Subcutaneous adipose tissue (tissue), 4 donors: ENCODE results near the gene CFAP97D2. TPM values are rescaled to one million over a fixed set of nuclear protein-coding genes. Genes with fewer than 3 reads are reported as not detected.

ENCODE experiments used
- CTCF ChIP-seq: fragments of 450-650 bp; IDR thresholded peaks from one replicate; pipeline ENCODE4 v1.5.1; 2016; ENCODE audit warnings: low read depth, mild to moderate bottlenecking, control low read depth, antibody characterized with exemption, moderate library complexity
- small RNA-seq: library from RNA; depleted of rRNA; stranded (forward); fragments of <200 nt; gene quantifications from one replicate; pipeline ENCODE3, GENCODE V24; 2016
- total RNA-seq, 4 donors: library from RNA; depleted of rRNA; stranded (reverse); fragments of >200 nt; gene quantifications; one replicate each; pipeline ENCODE4 v1.1.0, GENCODE V29; 2016

Gene CFAP97D2
- total RNA-seq, 4 donors from 2014 or later = not detected

- TF ChIP-seq CTCF = no peak
These were observed 82.4 kb downstream of the CFAP97D2 start for GRCh38 chr13:114261328-114261965.

- no peak for TF ChIP-seq CTCF
These were observed 84.5 kb downstream of the CFAP97D2 start for GRCh38 chr13:114263578-114263977.

- TF ChIP-seq CTCF = no peak
These were observed 86.0 kb downstream of the CFAP97D2 start for GRCh38 chr13:114264886-114265611.

GRCh38 chr13:114266241-114266640, 87.2 kb downstream of the CFAP97D2 start:
- no peak for TF ChIP-seq CTCF

- TF ChIP-seq CTCF = no peak
These were observed 89.6 kb downstream of the CFAP97D2 start for GRCh38 chr13:114268344-114269280.

GRCh38 chr13:114269281-114269770, 90.3 kb downstream of the CFAP97D2 start:
- no peak for TF ChIP-seq CTCF

Small RNA genes lying within 50 kb of the gene (small RNA-seq; reads per million reads assigned to genes)
- gene MIR548AR = not detected

Other genes with a start within 250 kb of the CFAP97D2 start
- under 1 TPM in 3 of 4 donors, not detected in 1; 0.17 to 0.94 (median 0.44) TPM for gene C13orf46, start 205.2 kb upstream of the CFAP97D2 start, total RNA-seq
- gene RASA3, start 46.6 kb upstream of the CFAP97D2 start, total RNA-seq = 10 to 100 TPM; 36.9 to 70.1 (median 46.3) TPM
- gene CDC16, start 55.6 kb downstream of the CFAP97D2 start, total RNA-seq = 10 to 100 TPM; 69.6 to 95.5 (median 91.6) TPM
- 10 to 100 TPM; 35.4 to 74.4 (median 46.2) TPM for gene UPF3A, start 102.3 kb downstream of the CFAP97D2 start, total RNA-seq
- 10 to 100 TPM; 13.8 to 19.4 (median 17.6) TPM for gene CHAMP1, start 135.2 kb downstream of the CFAP97D2 start, total RNA-seq